Natural killer cell (primary cell): ENCODE data around the gene SLC29A2. TPM values are rescaled to one million over a fixed set of nuclear protein-coding genes. Genes with fewer than 3 reads are reported as not detected.

Experiments used
- ATAC-seq, 3 donors: fragments of 150-1000 bp in 2 of 3; fragments of 200-7000 bp in 1 of 3; cut with Tn5 transposase; 1 replicate in 1 of 3; 2 replicates in 2 of 3; pipeline ENCODE4 v1.10.0; 2021; ENCODE audit warnings: mild to moderate bottlenecking in 2 of 3, moderate library complexity in 2 of 3
- DNase-seq, 2 donors: peaks; one replicate each; pipeline versions ENCODE4 v3.0.0 to v3.0.0-alpha.2; 2013 to 2021; ENCODE audit warnings: mixed read lengths in 1 of 2
- H3K27ac ChIP-seq: one replicate; pipeline ENCODE4 v1.5.1; 2013; ENCODE audit warnings: mild to moderate bottlenecking, low read length
- H3K27me3 ChIP-seq: one replicate; pipeline ENCODE4 v1.6.1; 2013; ENCODE audit warnings: low read length; ENCODE audit not compliant: control insufficient read depth, insufficient read depth
- H3K36me3 ChIP-seq: one replicate; pipeline ENCODE4 v1.6.1; 2013; ENCODE audit warnings: low read length; ENCODE audit not compliant: control insufficient read depth, insufficient read depth
- H3K4me1 ChIP-seq: one replicate; pipeline ENCODE4 v1.6.1; 2013; ENCODE audit warnings: low read length; ENCODE audit not compliant: control insufficient read depth, insufficient read depth
- H3K4me3 ChIP-seq: one replicate; pipeline ENCODE4 v1.5.1; 2013; ENCODE audit warnings: low read length
- H3K9me3 ChIP-seq: one replicate; pipeline ENCODE4 v1.6.1; 2013; ENCODE audit warnings: low read length; ENCODE audit not compliant: control insufficient read depth, insufficient read depth
- H3K27ac Mint-ChIP-seq, 2 donors: one replicate each; pipeline ENCODE4 v1.8.0; 2022; ENCODE audit warnings: mild to moderate bottlenecking in 2 of 2, mixed read lengths in 2 of 2, moderate library complexity in 1 of 2
- H3K27me3 Mint-ChIP-seq, 2 donors: one replicate each; pipeline ENCODE4 v1.8.0; 2022; ENCODE audit warnings: low read depth in 2 of 2, mixed read lengths in 2 of 2
- H3K36me3 Mint-ChIP-seq: one replicate; pipeline ENCODE4 v1.8.0; 2022; ENCODE audit warnings: mixed read lengths
- H3K4me1 Mint-ChIP-seq, 2 donors: one replicate each; pipeline ENCODE4 v1.8.0; 2022; ENCODE audit warnings: mixed read lengths in 2 of 2
- H3K4me3 Mint-ChIP-seq: one replicate; pipeline ENCODE4 v1.8.0; 2022; ENCODE audit warnings: mild to moderate bottlenecking, moderate library complexity, mixed read lengths
- H3K9me3 Mint-ChIP-seq, 2 donors: one replicate each; pipeline ENCODE4 v1.8.0; 2022; ENCODE audit warnings: mixed read lengths in 2 of 2
- WGBS: methylation state at CpG from one replicate; pipeline ENCODE4 v1.1.7; 2013; ENCODE audit warnings: missing lambda C conversion rate; ENCODE audit not compliant: insufficient coverage; 5-methylcytosine and 5-hydroxymethylcytosine counted together
- intact Hi-C: fragments of 100-400 bp; cut with micrococcal nuclease; formaldehyde crosslinking; loops from one replicate; pipeline ENCODE4 v1.14.2; 2022
- total RNA-seq, 4 donors: library from RNA; stranded (reverse); fragments of 120-200 nt in 1 of 4; gene quantifications; one replicate each; pipeline versions ENCODE4 v1.2.3 to v1.2.4, GENCODE V29; 2013 to 2022
- TF ChIP-seq, protein P1 (sequence below): fragments of 200-600 bp; IDR thresholded peaks from one replicate; pipeline ENCODE4 v1.8.0; 2022; ENCODE audit warnings: antibody characterized with exemption

The SLC29A2 gene, protein sequence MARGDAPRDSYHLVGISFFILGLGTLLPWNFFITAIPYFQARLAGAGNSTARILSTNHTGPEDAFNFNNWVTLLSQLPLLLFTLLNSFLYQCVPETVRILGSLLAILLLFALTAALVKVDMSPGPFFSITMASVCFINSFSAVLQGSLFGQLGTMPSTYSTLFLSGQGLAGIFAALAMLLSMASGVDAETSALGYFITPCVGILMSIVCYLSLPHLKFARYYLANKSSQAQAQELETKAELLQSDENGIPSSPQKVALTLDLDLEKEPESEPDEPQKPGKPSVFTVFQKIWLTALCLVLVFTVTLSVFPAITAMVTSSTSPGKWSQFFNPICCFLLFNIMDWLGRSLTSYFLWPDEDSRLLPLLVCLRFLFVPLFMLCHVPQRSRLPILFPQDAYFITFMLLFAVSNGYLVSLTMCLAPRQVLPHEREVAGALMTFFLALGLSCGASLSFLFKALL
- total RNA-seq, result 1 to 10 TPM; 1.5 to 1.8 (median 1.6) TPM
- total RNA-seq (2013), result 1.8 TPM

DNA sequence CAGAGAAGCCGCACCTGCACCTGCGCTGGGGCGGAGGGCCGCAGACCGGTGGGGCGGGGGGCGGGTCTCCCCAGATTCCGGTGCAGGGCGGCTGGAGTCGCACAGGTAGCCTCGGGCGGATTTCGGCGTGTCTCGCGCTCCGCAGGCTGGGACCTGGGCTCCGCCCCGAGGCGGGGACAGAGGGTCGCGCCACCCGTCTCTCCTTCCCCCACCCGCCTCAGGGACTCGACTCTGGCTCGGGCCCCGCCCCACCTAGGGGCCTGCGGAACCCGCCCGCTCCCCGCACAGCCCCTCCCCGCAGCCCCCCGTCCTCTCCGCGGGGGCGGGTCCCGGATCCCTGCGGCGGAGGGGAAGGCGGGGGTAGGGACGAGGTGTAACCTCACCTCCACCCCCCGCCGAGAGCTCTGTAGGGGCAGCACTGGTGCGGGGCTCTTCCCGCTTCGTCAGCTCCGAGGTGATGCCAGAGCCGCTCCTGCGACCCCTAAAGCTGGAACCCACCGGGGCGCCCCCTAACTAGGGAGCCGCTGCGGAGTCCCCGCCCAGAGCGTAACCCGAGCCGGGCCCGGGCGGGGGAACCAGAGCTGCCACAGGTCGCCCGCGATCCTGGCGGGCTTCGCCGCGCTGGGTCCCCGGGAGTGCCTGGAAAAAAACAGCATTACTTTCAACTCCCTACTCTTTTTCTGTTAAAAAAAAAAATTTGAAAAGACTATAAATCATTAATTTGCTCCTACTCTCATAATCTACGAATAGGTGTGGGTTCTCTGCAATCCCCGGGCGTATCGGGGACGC, at the start of gene SLC29A2:
Gene SLC29A2, minus strand, starts transcription at position 134 of the 789 bp plus-strand sequence. CDS start 169 bp downstream, outside the sequence.
- no peaks in the 10 kb centered on the region for H3K9me3 ChIP-seq
- H3K27me3 Mint-ChIP-seq, result peaks cover 0 to 10% of the 10 kb centered on the region in 2 donors

DNA sequence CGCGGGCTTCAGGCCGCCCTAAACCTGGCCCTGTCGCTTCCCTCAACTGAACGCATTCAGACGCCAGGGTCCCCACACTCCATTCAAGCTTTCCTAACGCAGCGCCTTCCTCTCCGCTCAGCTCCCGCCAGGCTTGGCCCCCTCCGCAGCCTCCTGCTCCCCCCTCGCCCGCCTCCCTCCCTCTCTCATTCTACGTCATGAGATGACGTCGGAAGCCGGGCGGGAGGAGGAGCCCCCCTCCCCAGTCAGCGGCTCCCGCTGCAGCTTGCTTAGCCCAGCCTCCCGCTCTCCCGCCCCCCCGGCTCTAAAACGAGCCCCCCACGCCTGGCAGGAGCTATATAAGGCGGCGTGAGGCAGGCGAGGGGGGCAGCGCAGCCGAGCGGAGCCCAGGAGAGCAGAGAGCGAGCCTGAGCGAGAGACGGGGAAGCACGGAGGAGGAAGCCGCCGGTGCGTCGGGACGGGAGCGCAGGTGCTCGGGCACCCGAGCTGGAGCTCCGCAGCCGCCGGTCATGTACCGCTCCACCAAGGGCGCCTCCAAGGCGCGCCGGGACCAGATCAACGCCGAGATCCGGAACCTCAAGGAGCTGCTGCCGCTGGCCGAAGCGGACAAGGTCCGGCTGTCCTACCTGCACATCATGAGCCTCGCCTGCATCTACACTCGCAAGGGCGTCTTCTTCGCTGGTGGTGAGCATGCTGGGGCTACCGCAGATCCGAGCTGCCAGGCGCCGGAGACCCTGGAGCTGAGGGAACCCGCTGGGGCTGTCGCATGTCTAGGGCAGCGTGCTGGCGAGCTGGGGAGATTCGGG, 49.3 kb upstream of the SLC29A2 start, which contains the start of gene NPAS4:
Gene NPAS4, plus strand, starts transcription at position 365 of the 806 bp plus-strand sequence. Its CDS starts 145 bp downstream, at position 510.
- WGBS, result 12% methylated on average over 71 of the region's 71 CpGs
- ATAC-seq, result no peak
- no peaks in the 10 kb centered on the region for H3K36me3 ChIP-seq
- H3K4me1 ChIP-seq, result peaks cover 11% of the 10 kb centered on the region
- Mint-ChIP-seq H3K9me3 (peaks cover 0 to 4% of the 10 kb centered on the region in 2 donors), H3K4me1 (peaks cover 6% of the 10 kb centered on the region in 2 donors), H3K36me3 (no peaks in the 10 kb centered on the region), H3K27ac (peak within 1 kb of the TSS in 1 of 2 donors; percentile 34), H3K27me3 (peaks cover 31 to 33% of the 10 kb centered on the region in 2 donors), H3K4me3 (no peak within 1 kb of the TSS)
- TF ChIP-seq, protein P1, sequence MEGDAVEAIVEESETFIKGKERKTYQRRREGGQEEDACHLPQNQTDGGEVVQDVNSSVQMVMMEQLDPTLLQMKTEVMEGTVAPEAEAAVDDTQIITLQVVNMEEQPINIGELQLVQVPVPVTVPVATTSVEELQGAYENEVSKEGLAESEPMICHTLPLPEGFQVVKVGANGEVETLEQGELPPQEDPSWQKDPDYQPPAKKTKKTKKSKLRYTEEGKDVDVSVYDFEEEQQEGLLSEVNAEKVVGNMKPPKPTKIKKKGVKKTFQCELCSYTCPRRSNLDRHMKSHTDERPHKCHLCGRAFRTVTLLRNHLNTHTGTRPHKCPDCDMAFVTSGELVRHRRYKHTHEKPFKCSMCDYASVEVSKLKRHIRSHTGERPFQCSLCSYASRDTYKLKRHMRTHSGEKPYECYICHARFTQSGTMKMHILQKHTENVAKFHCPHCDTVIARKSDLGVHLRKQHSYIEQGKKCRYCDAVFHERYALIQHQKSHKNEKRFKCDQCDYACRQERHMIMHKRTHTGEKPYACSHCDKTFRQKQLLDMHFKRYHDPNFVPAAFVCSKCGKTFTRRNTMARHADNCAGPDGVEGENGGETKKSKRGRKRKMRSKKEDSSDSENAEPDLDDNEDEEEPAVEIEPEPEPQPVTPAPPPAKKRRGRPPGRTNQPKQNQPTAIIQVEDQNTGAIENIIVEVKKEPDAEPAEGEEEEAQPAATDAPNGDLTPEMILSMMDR, result no peak
- H3K9me3 ChIP-seq, result peaks cover 5% of the 10 kb centered on the region
- intact Hi-C loops, result no loop called here
- H3K27me3 ChIP-seq, result peaks cover 26% of the 10 kb centered on the region
- DNase-seq, result no peak
- no peak within 1 kb of the TSS for H3K4me3 ChIP-seq
- no peak within 1 kb of the TSS for H3K27ac ChIP-seq

More for the DNA sequence above, at the start of gene SLC29A2:
- peak; percentile 66 to 76 (median 67) for ATAC-seq
- TF ChIP-seq, protein P1, result no peak
- under 1% methylated on average over 69 of the region's 72 CpGs for WGBS
- Histone ChIP-seq H3K36me3 (no peaks in the 10 kb centered on the region), H3K4me1 (peaks cover 15% of the 10 kb centered on the region), H3K4me3 (peak within 1 kb of the TSS; percentile 70), H3K27ac (peak within 1 kb of the TSS; percentile 37), H3K27me3 (no peaks in the 10 kb centered on the region)
- H3K9me3 Mint-ChIP-seq, result no peaks in the 10 kb centered on the region
- H3K4me1 Mint-ChIP-seq, result no peaks in the 10 kb centered on the region
- H3K27ac Mint-ChIP-seq, result peak within 1 kb of the TSS; percentile 21 to 42
- H3K4me3 Mint-ChIP-seq, result peak within 1 kb of the TSS; percentile 89
- peak; percentile 31 to 85 for DNase-seq
- intact Hi-C loops, result no loop called here
- no peaks in the 10 kb centered on the region for H3K36me3 Mint-ChIP-seq

DNA sequence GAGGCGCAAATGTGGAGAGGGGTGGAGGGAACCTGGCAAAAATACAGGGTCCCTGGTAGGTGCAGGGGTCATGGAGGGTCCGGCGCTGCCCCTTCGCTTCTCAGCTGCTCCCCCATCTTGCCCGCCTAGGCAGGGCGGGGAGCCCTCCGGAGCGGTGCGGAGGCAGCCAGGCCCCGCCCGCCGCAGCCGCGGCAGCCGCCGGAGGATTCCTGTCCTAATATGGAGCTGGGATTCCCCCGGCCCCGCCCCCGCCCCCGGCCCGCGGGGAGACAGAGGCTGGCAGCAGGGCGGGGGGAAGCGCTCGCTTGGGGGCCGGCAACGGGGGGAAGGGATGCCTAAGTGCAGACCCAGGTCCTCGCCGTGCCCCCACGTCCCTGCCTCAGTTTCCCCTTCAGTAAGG, 48.3 kb upstream of the SLC29A2 start:
- Mint-ChIP-seq H3K36me3 (no peaks in the 10 kb centered on the region), H3K9me3 (peaks cover 0 to 4% of the 10 kb centered on the region in 2 donors), H3K27ac (no peak overlapping the region), H3K4me1 (peaks cover 6% of the 10 kb centered on the region in 2 donors), H3K27me3 (peaks cover 33 to 41% of the 10 kb centered on the region in 2 donors), H3K4me3 (no peak overlapping the region)
- 9% methylated on average over 30 of the region's 30 CpGs for WGBS
- H3K9me3 ChIP-seq, result peaks cover 5% of the 10 kb centered on the region
- intact Hi-C loops, result no loop called here
- no peak overlapping the region for H3K4me3 ChIP-seq
- no peak overlapping the region for H3K27ac ChIP-seq
- peaks cover 11% of the 10 kb centered on the region for H3K4me1 ChIP-seq
- no peak for DNase-seq
- no peak for ATAC-seq
- peaks cover 23% of the 10 kb centered on the region for H3K27me3 ChIP-seq
- TF ChIP-seq, protein P1, result no peak
- H3K36me3 ChIP-seq, result no peaks in the 10 kb centered on the region
